ENCODE measurements around the gene TJP2. TPM values are rescaled to one million over a fixed set of nuclear protein-coding genes. Genes with fewer than 3 reads are reported as not detected.

The TJP2 gene
- total RNA-seq, result 108 and 165 TPM in 2 replicates

DNA sequence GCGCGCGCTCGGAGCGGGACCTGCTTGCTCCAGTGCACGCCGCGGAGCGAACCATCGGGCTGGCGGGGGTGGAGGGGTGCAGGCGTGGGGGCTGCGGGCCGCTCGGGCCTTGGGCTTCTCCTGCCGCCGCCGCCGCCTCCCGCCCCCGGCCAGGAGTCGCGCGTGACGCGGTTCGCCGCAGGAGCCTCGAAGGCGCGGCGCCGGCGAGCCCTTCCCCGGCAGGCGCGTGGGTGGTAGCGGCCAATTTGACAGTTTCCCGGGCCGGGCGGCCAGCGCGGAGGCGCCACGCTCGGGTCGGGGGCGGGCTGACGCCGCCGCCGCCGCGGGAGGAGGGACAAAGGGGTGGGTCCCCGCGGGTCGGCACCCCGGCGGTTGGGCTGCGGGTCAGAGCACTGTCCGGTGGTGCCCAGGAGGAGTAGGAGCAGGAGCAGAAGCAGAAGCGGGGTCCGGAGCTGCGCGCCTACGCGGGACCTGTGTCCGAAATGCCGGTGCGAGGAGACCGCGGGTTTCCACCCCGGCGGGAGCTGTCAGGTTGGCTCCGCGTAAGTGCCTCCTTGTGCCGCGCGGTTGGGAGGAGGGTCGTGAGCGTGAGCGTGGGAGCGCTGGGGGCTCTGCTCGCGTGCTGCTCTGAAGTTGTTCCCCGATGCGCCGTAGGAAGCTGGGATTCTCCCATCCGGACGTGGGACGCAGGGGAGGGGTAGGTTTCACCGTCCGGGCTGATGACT, at the start of gene TJP2:
Gene TJP2 (plus strand): TSS at position 387 of the 725 bp plus-strand sequence. CDS start 96 bp downstream, at position 483.

Other genes with a start within 250 kb of the TJP2 start
- not detected in 2 replicates for gene PRKACG, start 160.2 kb upstream of the TJP2 start, total RNA-seq
- gene FXN, start 138.5 kb upstream of the TJP2 start, total RNA-seq, result 8.9 and 9.5 TPM in 2 replicates
- 6.1 and 9.8 TPM in 2 replicates for gene ENTREP1, start 150.9 kb downstream of the TJP2 start, total RNA-seq

Data from vein endothelial cell (primary cell).